ENCODE measurements around the gene OPA3.

The OPA3 gene

GRCh38 chr19:45507872-45508416, 76.7 kb downstream of the OPA3 start:
- Histone ChIP-seq H3K27ac (peak overlapping the region; percentile 91), H3K4me3 (ENCODE audit: low read depth, low read length) (peak overlapping the region; percentile 91), H3K36me3 (replicated peaks) (peaks cover 4% of the 10 kb centered on the region), H3K27me3 (replicated peaks) (no peaks in the 10 kb centered on the region)
- in situ Hi-C loops (cut with HindIII; ENCODE audit: low pct_ligation_motif_present, low sequenced_read_pairs): no loop called here
- DNase-seq: no peak
- TF ChIP-seq CTCF (IDR thresholded peaks at IDR 0.05; ENCODE audit: low read depth, low read length, missing control alignments): no peak

DNA sequence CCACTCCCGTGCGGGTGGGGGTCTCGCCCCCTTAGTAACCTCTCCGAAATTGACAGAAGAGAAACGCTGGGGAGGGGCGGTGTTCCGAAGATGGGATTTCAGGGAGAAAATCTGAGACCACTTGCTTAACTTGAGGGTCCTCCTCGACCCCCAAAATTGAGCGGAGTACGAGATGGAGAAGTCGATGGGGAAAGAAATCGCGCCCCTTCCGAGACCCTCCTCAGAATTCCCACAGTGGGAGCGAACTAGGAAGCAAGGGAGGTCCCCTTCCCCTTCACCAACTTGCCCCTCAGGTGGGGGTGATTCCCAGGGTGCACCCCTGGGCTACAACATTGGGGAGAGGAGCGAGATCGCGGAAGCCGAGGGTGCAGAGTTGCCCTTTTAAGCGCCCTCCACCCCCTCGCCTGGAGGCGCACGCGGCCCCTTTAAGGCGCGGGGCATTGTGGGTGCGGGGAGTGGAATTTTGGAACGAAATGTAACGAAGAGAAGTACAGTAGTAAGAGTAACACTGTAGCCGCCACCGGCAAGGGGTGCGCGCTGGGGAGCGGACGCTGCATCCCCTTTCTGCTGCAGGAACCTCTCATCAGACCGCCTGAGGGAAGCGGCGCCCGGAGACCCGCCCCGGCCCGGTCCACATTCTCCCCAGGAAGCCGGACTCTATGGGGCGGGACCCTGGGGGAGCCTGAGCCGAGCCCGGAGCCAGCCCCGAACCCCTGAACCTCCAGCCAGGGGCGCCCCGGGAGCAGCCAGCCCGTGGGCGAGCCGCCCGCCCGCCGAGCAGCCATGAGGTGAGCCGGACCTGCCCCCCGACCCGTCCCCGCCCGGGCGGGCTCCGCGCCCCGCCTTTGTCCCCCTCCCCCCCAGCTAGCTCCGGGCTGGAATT, 77.4 kb downstream of the OPA3 start, which contains the start of gene VASP:
Gene VASP (plus strand): TSS at position 491 of the 883 bp plus-strand sequence. CDS start 293 bp downstream, at position 784.
- peak; percentile 85 for DNase-seq
- H3K27ac ChIP-seq: peak within 1 kb of the TSS; percentile 91
- in situ Hi-C loops (cut with HindIII; ENCODE audit: low pct_ligation_motif_present, low sequenced_read_pairs): no loop called here
- no peaks in the 10 kb centered on the region for H3K27me3 ChIP-seq (replicated peaks)
- H3K4me3 ChIP-seq (ENCODE audit: low read depth, low read length): peak within 1 kb of the TSS; percentile 91
- peaks cover 3% of the 10 kb centered on the region for H3K36me3 ChIP-seq (replicated peaks)
- TF ChIP-seq CTCF (IDR thresholded peaks at IDR 0.05; ENCODE audit: low read depth, low read length, missing control alignments): peak; percentile 1

GRCh38 chr19:45506246-45506988, 78.2 kb downstream of the OPA3 start:
- DNase-seq: peak; percentile 92
- Histone ChIP-seq H3K4me3 (ENCODE audit: low read depth, low read length) (peak overlapping the region; percentile 91), H3K36me3 (replicated peaks) (peaks cover 3% of the 10 kb centered on the region), H3K27ac (peak overlapping the region; percentile 91), H3K27me3 (replicated peaks) (no peaks in the 10 kb centered on the region)
- peak; percentile 57 for TF ChIP-seq CTCF (IDR thresholded peaks at IDR 0.05; ENCODE audit: low read depth, low read length, missing control alignments)
- in situ Hi-C loops (cut with HindIII; ENCODE audit: low pct_ligation_motif_present, low sequenced_read_pairs): no loop called here

DNA sequence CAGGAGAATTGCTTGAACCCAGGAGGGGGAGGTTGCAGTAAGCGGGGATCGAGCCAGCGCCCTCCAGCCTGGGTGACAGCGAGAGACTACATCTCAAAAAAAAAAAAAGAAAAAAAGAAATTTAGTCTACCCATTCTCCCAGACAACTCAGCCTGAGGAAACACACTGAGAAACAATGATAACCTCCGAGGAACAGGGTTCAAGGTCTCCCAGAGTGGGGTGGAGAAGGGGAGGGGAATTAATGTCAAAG, 78.7 kb downstream of the OPA3 start:
- in situ Hi-C loops (cut with HindIII; ENCODE audit: low pct_ligation_motif_present, low sequenced_read_pairs): no loop called here
- Histone ChIP-seq H3K36me3 (replicated peaks) (no peaks in the 10 kb centered on the region), H3K4me3 (ENCODE audit: low read depth, low read length) (peak overlapping the region; percentile 91), H3K27ac (peak overlapping the region; percentile 91), H3K27me3 (replicated peaks) (no peaks in the 10 kb centered on the region)
- DNase-seq: no peak
- no peak for TF ChIP-seq CTCF (IDR thresholded peaks at IDR 0.05; ENCODE audit: low read depth, low read length, missing control alignments)

- no peak overlapping the region for H3K4me3 ChIP-seq (ENCODE audit: low read depth, low read length)
- peak overlapping the region; percentile 91 for H3K27ac ChIP-seq
- peak; percentile 54 for DNase-seq
- in situ Hi-C loops (cut with HindIII; ENCODE audit: low pct_ligation_motif_present, low sequenced_read_pairs): no loop called here
- no peaks in the 10 kb centered on the region for H3K27me3 ChIP-seq (replicated peaks)
- no peak for TF ChIP-seq CTCF (IDR thresholded peaks at IDR 0.05; ENCODE audit: low read depth, low read length, missing control alignments)
- no peaks in the 10 kb centered on the region for H3K36me3 ChIP-seq (replicated peaks)
These were observed 79.2 kb downstream of the OPA3 start for GRCh38 chr19:45505151-45505995.
